Left cardiac atrium (tissue), 4 donors: ENCODE data around the gene PCNX2. TPM values are rescaled to one million over a fixed set of nuclear protein-coding genes. Genes with fewer than 3 reads are reported as not detected.

Source experiments
- ATAC-seq, 2 donors: fragments of 200-7000 bp; cut with Tn5 transposase; one replicate each; pipeline ENCODE4 v1.9.1; 2020; ENCODE audit warnings: mild to moderate bottlenecking in 2 of 2, moderate library complexity in 2 of 2
- DNase-seq: peaks from one replicate; pipeline ENCODE4 v3.0.0-alpha.2; 2020
- intact Hi-C, 2 donors: fragments of 100-400 bp; cut with DNase I; formaldehyde crosslinking; loops; one replicate each; pipeline versions ENCODE4 v1.14.1 to v1.15.1; 2022 to 2023
- long read RNA-seq: library from polyadenylated mRNA; unstranded; transcript quantifications from one replicate; pipeline ENCODE4 v2.0.0, GENCODE V29; 2021
- total RNA-seq, 2 donors: library from RNA; stranded (reverse); fragmentation: NEBNext Ultra II Directional; extraction: Animal tissue kit (Norgen Biotek cat#: 25700); gene quantifications; one replicate each; pipeline ENCODE4 v1.2.1, GENCODE V29; 2021
- donor health status: DM: no; HTN: yes; CAD: no.
- donor health status: DM: no; HTN: yes; CAD: no; lungs with severe emphysema.
- donor health status: DM: yes; HTN: yes; CAD: no.
- donor health status: Dilated cardiomyopathy.

The PCNX2 gene
- 1 to 10 TPM; 3.2 to 4.2 TPM for total RNA-seq
- long read RNA-seq, partial matches to known transcripts: 2 of 2 reads
- long read RNA-seq, other reads (novel, unspliced or antisense): 0 of 2 reads

- DNase-seq (peak; percentile 53), ATAC-seq (peak; percentile 90 to 91)
- intact Hi-C loops: no loop called here
Measured at GRCh38 chr1:233295237-233295974, at the start of gene PCNX2. Gene PCNX2 (minus strand): TSS chr1:233295725. CDS start chr1:233295478, 247 bp downstream.

DNA sequence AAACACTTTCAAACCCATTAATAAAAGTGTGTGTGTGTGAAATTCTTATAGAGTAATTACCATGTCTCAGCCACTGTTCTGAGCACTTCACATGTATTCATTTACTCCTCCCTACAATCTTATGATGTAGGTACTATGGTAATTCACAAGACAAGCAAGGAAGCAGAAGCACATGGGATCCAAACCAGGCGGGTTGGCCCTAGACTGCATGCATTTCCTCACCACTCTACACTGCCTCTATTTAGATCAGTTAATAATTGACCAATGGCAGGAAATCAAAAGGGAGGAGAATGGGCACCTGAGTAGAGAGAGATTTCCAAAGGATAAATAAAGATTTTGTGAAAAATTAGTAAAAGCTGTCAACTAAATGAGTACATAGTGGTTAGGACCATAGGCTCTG is 47.7 kb upstream of the PCNX2 start:
- no peak for ATAC-seq
- intact Hi-C loops: no loop called here
- no peak for DNase-seq

DNA sequence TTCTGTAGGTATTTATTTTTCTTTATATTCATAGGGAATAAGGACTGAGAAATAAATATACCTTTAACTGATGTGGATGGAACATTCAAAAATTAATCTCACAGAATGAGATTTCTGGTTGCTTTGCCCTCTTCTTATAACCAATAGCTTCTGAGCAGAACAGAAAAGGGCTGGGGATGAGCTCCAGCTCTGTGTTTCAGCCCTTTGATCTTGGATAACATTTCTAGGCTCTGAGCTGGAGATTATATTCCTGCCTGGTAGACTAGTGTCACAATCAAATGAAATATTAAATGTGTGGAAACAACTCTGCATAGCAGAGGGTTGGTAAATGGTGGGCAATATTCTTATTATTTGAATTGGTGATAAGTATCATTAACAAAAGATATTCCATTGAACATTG is 46.6 kb upstream of the PCNX2 start:
- DNase-seq (no peak), ATAC-seq (no peak)
- intact Hi-C loops: no loop called here

DNA sequence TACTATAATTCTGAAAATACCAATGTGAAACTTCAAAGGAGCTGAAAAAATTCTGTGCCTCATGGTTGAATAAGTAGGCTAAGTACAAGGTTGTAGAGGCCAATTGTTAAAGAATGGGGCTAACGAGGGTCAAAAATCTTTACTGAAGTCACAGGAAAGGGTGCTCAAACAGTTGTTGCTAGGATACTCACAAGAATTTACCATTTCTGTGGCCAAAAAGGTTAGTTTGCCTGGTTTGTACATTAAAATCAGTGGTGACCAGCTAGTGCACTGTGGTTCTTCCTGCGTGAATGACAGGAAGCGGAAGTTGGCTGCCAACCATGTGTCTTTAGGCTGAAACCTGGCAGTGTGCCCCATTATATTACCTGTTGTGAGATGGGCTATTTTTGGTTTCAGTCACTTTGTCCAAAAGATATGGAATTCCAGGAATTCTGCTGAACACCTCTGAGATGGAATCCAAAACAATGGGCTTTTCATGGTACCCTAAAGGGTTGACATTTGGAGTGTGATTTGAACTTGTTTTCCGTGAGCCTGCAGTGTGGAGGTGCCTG is 45.5 kb upstream of the PCNX2 start:
- intact Hi-C loops: no loop called here

DNA sequence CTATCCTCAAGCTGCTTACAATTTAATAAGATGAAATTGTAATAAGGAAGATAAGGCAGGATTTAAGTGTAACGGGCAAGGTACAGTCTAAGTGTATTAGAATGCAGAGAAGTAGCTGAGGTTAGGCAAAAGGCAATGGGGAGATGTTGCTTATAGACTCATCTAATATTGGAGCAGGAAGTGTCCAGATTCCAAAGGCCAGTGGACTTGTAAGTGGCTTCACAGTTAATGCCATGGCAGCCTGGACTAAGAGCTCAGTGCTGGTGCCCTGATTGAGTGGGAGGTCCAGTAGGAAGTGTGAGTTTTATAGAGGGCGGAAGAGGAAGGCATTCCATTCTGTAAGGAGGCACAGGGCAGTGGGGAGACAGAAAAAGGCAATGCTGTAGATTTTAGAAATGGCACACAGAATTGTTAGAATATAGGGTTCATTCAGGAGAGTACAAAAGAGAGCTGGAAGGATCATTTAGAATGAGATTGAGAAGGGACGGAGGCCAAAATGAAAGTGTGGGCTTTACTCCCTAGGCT is 44.6 kb upstream of the PCNX2 start:
- intact Hi-C loops: no loop called here
- no peak for DNase-seq
- ATAC-seq: no peak

More for the DNA sequence above, 45.5 kb upstream of the PCNX2 start:
- ATAC-seq: no peak
- DNase-seq: no peak

DNA sequence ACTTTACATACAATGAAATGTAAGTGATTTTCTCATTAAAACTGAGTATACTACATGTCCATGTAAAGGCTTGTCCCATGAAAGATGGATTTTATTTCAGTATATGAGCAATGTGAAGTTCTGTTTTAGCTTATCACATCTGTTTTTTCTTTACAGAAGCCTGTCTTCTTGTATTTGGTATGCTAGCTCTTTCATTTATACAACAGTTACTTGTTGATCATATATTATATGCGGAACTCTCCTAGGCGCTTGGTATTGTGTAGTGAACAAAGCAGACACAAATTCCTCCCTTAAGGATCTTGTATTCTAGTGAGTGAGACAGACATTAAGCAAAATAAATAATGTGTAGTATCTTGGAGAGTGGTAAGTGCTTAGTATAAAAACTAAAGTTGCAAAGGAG is 42.6 kb upstream of the PCNX2 start:
- DNase-seq (no peak), ATAC-seq (no peak)
- intact Hi-C loops: no loop called here

GRCh38 chr1:233337505-233337904 is 42.0 kb upstream of the PCNX2 start:
- ATAC-seq (no peak), DNase-seq (no peak)
- intact Hi-C loops: no loop called here

GRCh38 chr1:233336554-233337456 is 41.3 kb upstream of the PCNX2 start:
- DNase-seq: no peak
- no peak for ATAC-seq
- intact Hi-C loops: no loop called here

GRCh38 chr1:233334092-233334491 is 38.6 kb upstream of the PCNX2 start:
- intact Hi-C loops: no loop called here
- no peak for ATAC-seq

DNA sequence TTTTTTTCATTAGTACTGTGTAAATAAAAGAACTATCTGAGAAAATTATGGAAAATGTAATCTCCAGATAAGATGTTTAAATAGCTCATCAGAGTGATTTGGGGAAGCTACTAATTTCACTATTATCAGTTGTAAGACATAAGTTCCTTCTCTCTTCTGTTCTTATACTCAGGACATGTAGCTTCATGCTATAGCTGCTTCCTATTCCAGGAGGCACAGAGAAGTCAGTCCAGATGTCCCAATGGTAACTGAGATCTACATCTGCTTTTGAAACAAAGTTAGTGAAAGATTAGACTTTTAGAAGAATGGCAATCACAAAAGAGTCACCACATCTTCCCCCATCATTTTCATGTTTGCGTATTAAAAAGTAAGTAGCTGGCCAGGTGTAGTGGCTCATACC is 37.6 kb upstream of the PCNX2 start:
- intact Hi-C loops: no loop called here
- ATAC-seq (no peak), DNase-seq (no peak)

More at GRCh38 chr1:233334092-233334491, 38.6 kb upstream of the PCNX2 start:
- DNase-seq: no peak

GRCh38 chr1:233331676-233332519 is 36.4 kb upstream of the PCNX2 start:
- DNase-seq (no peak), ATAC-seq (no peak)
- intact Hi-C loops: no loop called here

GRCh38 chr1:233328142-233328921 is 32.8 kb upstream of the PCNX2 start:
- ATAC-seq (peak; percentile 29 to 48), DNase-seq (peak; percentile 23)
- intact Hi-C loops: no loop called here

- intact Hi-C loops: no loop called here
- ATAC-seq: peak; percentile 83 to 90
- no peak for DNase-seq
Measured at GRCh38 chr1:233327651-233328141, 32.2 kb upstream of the PCNX2 start, which contains the start of gene MAP3K21. Gene MAP3K21 (plus strand): TSS chr1:233327724. CDS start chr1:233328029, 305 bp downstream.

DNA sequence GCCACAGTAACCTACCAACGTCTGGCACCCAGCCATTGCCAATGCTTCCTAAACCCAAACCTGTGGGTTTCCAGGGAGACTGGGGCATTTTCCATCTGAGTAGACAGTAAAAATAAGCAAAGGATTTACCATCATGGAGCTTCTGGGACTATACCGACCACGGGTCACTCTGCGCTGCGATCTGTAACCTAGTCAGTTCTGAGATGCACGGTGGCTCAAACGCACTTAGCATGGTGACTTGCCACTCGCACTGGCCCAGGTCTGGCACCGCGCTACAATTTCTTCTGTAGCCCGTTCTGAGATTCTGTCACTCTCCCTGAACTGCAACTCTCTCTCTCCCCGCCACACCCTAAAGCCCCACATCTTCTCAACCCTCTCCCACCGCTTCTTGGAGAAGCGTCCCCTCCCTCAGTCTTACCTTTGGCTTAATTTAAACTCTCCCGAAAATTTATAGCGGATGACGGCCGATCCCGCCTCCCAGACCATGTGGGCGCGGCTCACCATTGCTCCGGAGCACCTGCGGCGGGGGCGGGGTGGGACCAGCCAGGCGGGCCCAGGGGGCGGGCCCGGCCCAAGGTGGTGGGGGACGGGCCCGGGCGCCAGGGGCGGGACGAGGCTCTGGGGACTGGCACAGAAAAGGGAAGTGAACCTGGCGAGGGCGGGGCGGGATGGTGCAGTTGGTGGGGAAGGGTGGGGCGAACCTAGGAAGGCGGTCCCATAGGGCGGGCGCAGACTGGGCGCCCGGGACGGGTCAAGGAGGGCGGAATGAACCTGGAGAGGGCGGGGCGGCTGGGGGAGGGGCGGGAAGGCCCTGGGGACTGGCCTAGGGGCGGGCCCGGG is 31.5 kb upstream of the PCNX2 start:
- DNase-seq (peak; percentile 85), ATAC-seq (peak; percentile 93 to 97)
- intact Hi-C loops: no loop called here

GRCh38 chr1:233326319-233326718 is 30.8 kb upstream of the PCNX2 start:
- ATAC-seq (no peak), DNase-seq (no peak)
- intact Hi-C loops: no loop called here

- intact Hi-C loops: no loop called here
- DNase-seq (no peak), ATAC-seq (no peak)
Measured at GRCh38 chr1:233323718-233324117, 28.2 kb upstream of the PCNX2 start.

- DNase-seq (no peak), ATAC-seq (no peak)
- intact Hi-C loops: no loop called here
Measured at GRCh38 chr1:233320023-233320422, 24.5 kb upstream of the PCNX2 start.
